ENCODE results near the gene NUDT1.
A peak's percentile ranks its signal among the peaks of the same experiment; 100 is the strongest.

The NUDT1 gene

DNA sequence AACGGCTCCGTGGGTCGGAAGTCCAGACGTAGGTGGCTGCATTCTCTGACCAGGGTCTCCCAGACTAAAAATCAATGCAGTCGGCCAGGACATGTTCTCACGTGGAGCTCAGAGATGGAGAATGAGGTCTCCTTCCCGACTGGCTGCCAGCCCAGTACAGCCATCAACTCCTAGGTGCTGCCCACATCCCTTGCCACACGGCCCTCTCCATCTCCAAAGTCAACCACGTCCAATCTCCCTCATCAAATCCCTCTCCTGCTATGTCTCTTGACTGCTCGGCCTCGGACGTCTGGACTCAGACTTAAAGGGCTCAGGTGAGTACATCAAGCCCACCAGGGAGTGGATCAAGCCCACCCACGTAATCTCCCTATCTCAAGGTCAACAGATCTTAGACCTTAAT lies 16.2 kb upstream of the NUDT1 start:
- Histone ChIP-seq H3K27me3 (ENCODE audit: insufficient read depth, low read length) (no peaks in the 10 kb centered on the region), H3K36me3 (ENCODE audit: insufficient read depth, low read length) (peaks cover 89% of the 10 kb centered on the region), H3K9ac (ENCODE audit: low read depth, low read length) (no peak overlapping the region), H3K4me1 (ENCODE audit: insufficient read depth, low read length) (no peaks in the 10 kb centered on the region), H3K4me3 (ENCODE audit: low read length) (no peak overlapping the region), H3K9me3 (ENCODE audit: insufficient read depth, low read depth, low read length) (no peaks in the 10 kb centered on the region), H3K27ac (ENCODE audit: low read depth, low read length) (no peak overlapping the region)
- WGBS = 94% methylated on average over 13 of the region's 13 CpGs

DNA sequence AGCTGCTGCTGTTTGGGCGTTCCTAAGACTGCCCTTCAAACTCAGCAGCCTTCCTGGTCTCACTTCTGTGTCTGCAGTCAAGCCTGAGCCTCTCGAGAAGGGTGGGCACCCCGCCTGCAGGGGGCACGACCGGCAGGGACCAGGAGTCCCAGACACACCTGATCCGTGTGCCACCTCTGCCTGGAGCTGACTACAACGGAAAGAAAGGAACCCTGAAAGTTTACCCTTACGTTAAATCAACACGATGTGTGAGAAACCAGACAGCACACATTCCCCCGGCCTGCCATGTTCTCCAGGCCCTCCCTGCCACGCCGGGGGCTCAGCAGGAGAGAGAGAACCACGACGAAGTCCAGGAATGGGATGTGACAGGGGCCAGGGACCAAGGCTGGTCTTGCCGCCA lies 14.3 kb upstream of the NUDT1 start:
- WGBS = 92% methylated on average over 15 of the region's 15 CpGs
- H3K4me1 ChIP-seq (ENCODE audit: insufficient read depth, low read length) = 0 out of 2 replicates have a peak, but pooled peaks cover 5% of the 10 kb centered on the region
- peaks cover 75% of the 10 kb centered on the region for H3K36me3 ChIP-seq (ENCODE audit: insufficient read depth, low read length)
- no peak overlapping the region for H3K9ac ChIP-seq (ENCODE audit: low read depth, low read length)
- H3K27ac ChIP-seq (ENCODE audit: low read depth, low read length) = no peak overlapping the region
- H3K27me3 ChIP-seq (ENCODE audit: insufficient read depth, low read length) = no peaks in the 10 kb centered on the region
- H3K4me3 ChIP-seq (ENCODE audit: low read length) = no peak overlapping the region
- no peaks in the 10 kb centered on the region for H3K9me3 ChIP-seq (ENCODE audit: insufficient read depth, low read depth, low read length)

DNA sequence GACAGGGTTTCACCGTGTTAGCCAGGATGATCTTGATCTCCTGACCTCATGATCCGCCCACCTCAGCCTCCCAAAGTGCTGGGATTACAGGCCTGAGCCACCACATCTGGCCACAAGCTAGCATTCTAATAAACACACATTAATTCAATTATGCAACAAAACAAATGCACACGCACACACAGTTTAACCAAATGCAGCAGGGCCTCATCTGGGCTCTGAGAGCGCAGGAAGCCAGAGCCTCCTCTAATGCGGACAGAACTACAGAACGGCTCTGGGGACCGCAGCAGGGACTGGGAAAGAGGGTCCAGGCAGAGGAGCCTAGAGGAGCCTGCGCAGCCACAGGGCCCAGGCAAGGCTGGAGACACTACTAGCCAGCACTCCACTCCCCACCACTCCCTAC lies 13.1 kb upstream of the NUDT1 start:
- 0 out of 2 replicates have a peak, but pooled peaks cover 5% of the 10 kb centered on the region for H3K4me1 ChIP-seq (ENCODE audit: insufficient read depth, low read length)
- peaks cover 64% of the 10 kb centered on the region for H3K36me3 ChIP-seq (ENCODE audit: insufficient read depth, low read length)
- no peak overlapping the region for H3K27ac ChIP-seq (ENCODE audit: low read depth, low read length)
- H3K27me3 ChIP-seq (ENCODE audit: insufficient read depth, low read length) = no peaks in the 10 kb centered on the region
- H3K9me3 ChIP-seq (ENCODE audit: insufficient read depth, low read depth, low read length) = no peaks in the 10 kb centered on the region
- 95% methylated on average over 8 of the region's 8 CpGs for WGBS
- H3K4me3 ChIP-seq (ENCODE audit: low read length) = no peak overlapping the region
- H3K9ac ChIP-seq (ENCODE audit: low read depth, low read length) = no peak overlapping the region

DNA sequence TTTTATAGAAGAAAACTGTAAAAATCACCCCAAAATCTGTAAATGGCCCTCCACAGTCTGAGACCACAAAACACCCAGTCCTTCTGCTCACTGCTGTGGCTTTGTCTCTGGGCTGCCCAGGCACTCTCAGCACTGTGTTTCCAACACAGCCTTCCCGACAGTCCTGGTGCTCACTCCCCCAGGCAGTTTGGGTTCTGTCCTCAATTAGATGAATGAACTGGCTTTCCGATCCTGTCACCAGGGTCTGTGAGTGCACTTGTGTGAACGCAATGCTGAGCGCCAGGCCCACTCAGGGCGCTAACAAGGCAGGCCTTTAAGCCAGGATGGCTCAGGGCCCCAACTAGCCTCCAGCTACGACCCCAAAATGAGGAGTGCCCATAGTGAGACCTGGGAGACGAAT lies 12.6 kb upstream of the NUDT1 start:
- no peak overlapping the region for H3K27ac ChIP-seq (ENCODE audit: low read depth, low read length)
- H3K9ac ChIP-seq (ENCODE audit: low read depth, low read length) = no peak overlapping the region
- H3K9me3 ChIP-seq (ENCODE audit: insufficient read depth, low read depth, low read length) = no peaks in the 10 kb centered on the region
- H3K4me3 ChIP-seq (ENCODE audit: low read length) = no peak overlapping the region
- WGBS = 93% methylated on average over 7 of the region's 7 CpGs
- H3K27me3 ChIP-seq (ENCODE audit: insufficient read depth, low read length) = no peaks in the 10 kb centered on the region
- peaks cover 63% of the 10 kb centered on the region for H3K36me3 ChIP-seq (ENCODE audit: insufficient read depth, low read length)
- 0 out of 2 replicates have a peak, but pooled peaks cover 5% of the 10 kb centered on the region for H3K4me1 ChIP-seq (ENCODE audit: insufficient read depth, low read length)

GRCh38 chr7:2230226-2230625 lies 11.8 kb upstream of the NUDT1 start:
- no peaks in the 10 kb centered on the region for H3K27me3 ChIP-seq (ENCODE audit: insufficient read depth, low read length)
- no peak overlapping the region for H3K27ac ChIP-seq (ENCODE audit: low read depth, low read length)
- H3K36me3 ChIP-seq (ENCODE audit: insufficient read depth, low read length) = peaks cover 63% of the 10 kb centered on the region
- H3K4me1 ChIP-seq (ENCODE audit: insufficient read depth, low read length) = 0 out of 2 replicates have a peak, but pooled peaks cover 5% of the 10 kb centered on the region
- H3K9me3 ChIP-seq (ENCODE audit: insufficient read depth, low read depth, low read length) = no peaks in the 10 kb centered on the region
- WGBS = 94% methylated on average over 8 of the region's 8 CpGs
- no peak overlapping the region for H3K9ac ChIP-seq (ENCODE audit: low read depth, low read length)
- H3K4me3 ChIP-seq (ENCODE audit: low read length) = no peak overlapping the region

GRCh38 chr7:2230882-2231281 lies 11.1 kb upstream of the NUDT1 start:
- no peak overlapping the region for H3K4me3 ChIP-seq (ENCODE audit: low read length)
- H3K9me3 ChIP-seq (ENCODE audit: insufficient read depth, low read depth, low read length) = no peaks in the 10 kb centered on the region
- H3K36me3 ChIP-seq (ENCODE audit: insufficient read depth, low read length) = peaks cover 63% of the 10 kb centered on the region
- no peak overlapping the region for H3K9ac ChIP-seq (ENCODE audit: low read depth, low read length)
- no peak overlapping the region for H3K27ac ChIP-seq (ENCODE audit: low read depth, low read length)
- H3K27me3 ChIP-seq (ENCODE audit: insufficient read depth, low read length) = no peaks in the 10 kb centered on the region
- WGBS = 89% methylated on average over 7 of the region's 9 CpGs
- H3K4me1 ChIP-seq (ENCODE audit: insufficient read depth, low read length) = 0 out of 2 replicates have a peak, but pooled peaks cover 5% of the 10 kb centered on the region

DNA sequence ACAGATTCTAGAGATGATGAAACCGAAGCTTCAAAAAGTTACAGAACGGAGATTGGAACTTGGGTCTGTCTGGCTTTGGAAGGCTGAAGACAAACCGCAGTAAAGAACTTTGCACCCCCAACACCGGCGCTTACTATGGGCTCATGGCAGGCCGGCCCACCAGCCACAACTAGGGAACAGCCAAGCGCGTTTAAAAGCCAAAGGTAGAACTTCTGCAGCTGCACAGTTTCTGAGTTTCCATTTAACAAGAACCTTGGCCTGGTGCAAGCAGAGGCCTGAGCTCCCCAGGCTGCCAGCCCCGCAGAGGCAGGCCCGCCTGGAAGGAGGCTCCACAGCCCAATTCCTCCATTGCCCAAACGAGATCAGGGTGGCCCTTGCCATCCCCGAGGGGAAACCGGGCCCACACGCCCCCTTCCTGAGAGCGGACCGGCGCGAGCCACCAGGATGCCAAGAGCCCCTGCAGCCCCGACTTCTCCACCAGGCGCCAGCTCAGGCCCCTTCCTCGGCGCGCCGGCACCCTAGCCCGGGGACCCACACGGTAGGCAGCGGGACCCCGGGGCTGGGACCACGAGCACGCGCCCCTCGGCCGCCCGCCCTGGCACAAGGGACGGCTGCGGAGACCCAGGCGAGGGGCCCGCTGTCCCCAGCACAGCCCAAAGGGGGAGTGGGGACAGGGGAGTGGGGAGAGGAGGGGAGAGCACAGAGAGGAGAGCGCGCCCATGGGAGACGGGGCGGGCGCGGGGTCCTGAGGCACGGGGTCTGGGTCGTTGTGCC lies 9.8 kb upstream of the NUDT1 start:
- Histone ChIP-seq H3K36me3 (ENCODE audit: insufficient read depth, low read length) (peaks cover 63% of the 10 kb centered on the region), H3K27ac (ENCODE audit: low read depth, low read length) (peak overlapping the region; percentile 81)

GRCh38 chr7:2232766-2233520 lies 9.1 kb upstream of the NUDT1 start, which contains the start of gene MAD1L1:
TSS of gene MAD1L1 (minus strand) at chr7:2232945. CDS start at chr7:2230133, 2,812 bp downstream.
- H3K36me3 ChIP-seq (ENCODE audit: insufficient read depth, low read length) = peaks cover 63% of the 10 kb centered on the region

More for the DNA sequence above, 9.8 kb upstream of the NUDT1 start:
- Histone ChIP-seq H3K27me3 (ENCODE audit: insufficient read depth, low read length) (no peaks in the 10 kb centered on the region), H3K9ac (ENCODE audit: low read depth, low read length) (peak overlapping the region; percentile 94), H3K4me1 (ENCODE audit: insufficient read depth, low read length) (0 out of 2 replicates have a peak, but pooled peaks cover 5% of the 10 kb centered on the region), H3K9me3 (ENCODE audit: insufficient read depth, low read depth, low read length) (no peaks in the 10 kb centered on the region), H3K4me3 (ENCODE audit: low read length) (peak overlapping the region; percentile 97)
- 5% methylated on average over 46 of the region's 46 CpGs for WGBS

GRCh38 chr7:2233926-2234325 lies 8.1 kb upstream of the NUDT1 start:
- H3K9me3 ChIP-seq (ENCODE audit: insufficient read depth, low read depth, low read length) = no peaks in the 10 kb centered on the region
- peak overlapping the region; percentile 97; the same call in 1 of the 2 replicates for H3K4me3 ChIP-seq (ENCODE audit: low read length)
- no peak overlapping the region for H3K9ac ChIP-seq (ENCODE audit: low read depth, low read length)
- no peak overlapping the region for H3K27ac ChIP-seq (ENCODE audit: low read depth, low read length)
- peaks cover 63% of the 10 kb centered on the region for H3K36me3 ChIP-seq (ENCODE audit: insufficient read depth, low read length)
- H3K4me1 ChIP-seq (ENCODE audit: insufficient read depth, low read length) = 0 out of 2 replicates have a peak, but pooled peaks cover 5% of the 10 kb centered on the region
- WGBS = 91% methylated on average over 2 of the region's 3 CpGs
- H3K27me3 ChIP-seq (ENCODE audit: insufficient read depth, low read length) = no peaks in the 10 kb centered on the region

More at GRCh38 chr7:2232766-2233520, 9.1 kb upstream of the NUDT1 start, which contains the start of gene MAD1L1:
- Histone ChIP-seq H3K4me3 (ENCODE audit: low read length) (peak within 1 kb of the TSS; percentile 97), H3K9me3 (ENCODE audit: insufficient read depth, low read depth, low read length) (no peaks in the 10 kb centered on the region), H3K4me1 (ENCODE audit: insufficient read depth, low read length) (0 out of 2 replicates have a peak, but pooled peaks cover 5% of the 10 kb centered on the region), H3K27me3 (ENCODE audit: insufficient read depth, low read length) (no peaks in the 10 kb centered on the region), H3K27ac (ENCODE audit: low read depth, low read length) (peak within 1 kb of the TSS; percentile 81), H3K9ac (ENCODE audit: low read depth, low read length) (peak within 1 kb of the TSS; percentile 94)
- under 1% methylated on average over 63 of the region's 63 CpGs for WGBS

DNA sequence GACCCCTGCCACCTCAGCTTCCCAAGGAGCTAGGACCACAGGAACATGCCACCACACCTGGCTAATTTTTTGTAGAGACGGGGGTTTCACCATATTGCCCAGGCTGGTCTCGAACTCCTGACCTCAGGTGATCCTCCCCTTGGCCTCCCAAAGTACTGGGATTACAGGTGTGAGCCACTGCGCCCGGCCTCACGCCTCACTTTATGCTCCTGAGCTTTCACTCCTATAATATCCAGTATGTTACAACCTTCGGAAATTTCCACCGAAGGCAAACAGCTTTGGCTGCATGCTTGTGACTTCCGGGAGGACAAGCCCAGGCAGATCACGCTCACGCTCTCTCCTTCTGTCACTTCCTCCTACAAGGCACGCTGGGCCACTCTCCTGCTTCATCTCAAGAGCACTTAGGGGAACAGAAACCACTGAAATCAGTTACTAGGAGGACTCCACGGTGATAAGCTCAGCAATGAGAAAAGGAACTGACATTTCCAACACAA lies 4.9 kb upstream of the NUDT1 start:
- Histone ChIP-seq H3K9ac (ENCODE audit: low read depth, low read length) (no peak overlapping the region), H3K4me1 (ENCODE audit: insufficient read depth, low read length) (no peaks in the 10 kb centered on the region), H3K9me3 (ENCODE audit: insufficient read depth, low read depth, low read length) (no peaks in the 10 kb centered on the region), H3K36me3 (ENCODE audit: insufficient read depth, low read length) (peaks cover 61% of the 10 kb centered on the region), H3K4me3 (ENCODE audit: low read length) (no peak overlapping the region), H3K27ac (ENCODE audit: low read depth, low read length) (no peak overlapping the region), H3K27me3 (ENCODE audit: insufficient read depth, low read length) (no peaks in the 10 kb centered on the region)
- WGBS = 92% methylated on average over 12 of the region's 12 CpGs

DNA sequence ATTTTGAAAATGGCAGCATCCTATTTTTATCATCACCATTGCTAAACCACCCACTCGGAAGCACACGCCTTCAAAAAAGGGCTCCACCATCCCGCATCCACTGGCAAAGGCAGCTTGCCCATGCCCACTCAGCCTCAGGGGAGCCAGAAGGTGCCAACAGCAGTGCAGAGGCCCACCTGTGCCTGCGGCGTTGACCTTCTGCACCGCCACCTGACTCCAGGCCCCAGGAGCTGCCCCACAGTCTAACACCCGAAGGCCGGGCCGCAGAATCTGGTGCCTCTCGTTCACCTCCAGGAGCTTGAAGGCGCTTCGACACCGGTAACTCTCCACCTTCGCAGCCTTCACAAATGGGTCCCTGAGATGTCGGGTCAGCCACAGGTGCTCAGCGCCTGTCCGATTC lies 2.8 kb upstream of the NUDT1 start:
- whole genome bisulfite sequencing = 97% methylated on average over 17 of the region's 17 CpGs
- Histone ChIP-seq H3K4me3 (ENCODE audit: low read length) (no peak overlapping the region), H3K36me3 (ENCODE audit: insufficient read depth, low read length) (peaks cover 58% of the 10 kb centered on the region), H3K9ac (ENCODE audit: low read depth, low read length) (no peak overlapping the region), H3K27ac (ENCODE audit: low read depth, low read length) (no peak overlapping the region), H3K4me1 (ENCODE audit: insufficient read depth, low read length) (peaks cover 6% of the 10 kb centered on the region), H3K9me3 (ENCODE audit: insufficient read depth, low read depth, low read length) (no peaks in the 10 kb centered on the region), H3K27me3 (ENCODE audit: insufficient read depth, low read length) (no peaks in the 10 kb centered on the region)
